Kidney (tissue), 14 donors: ENCODE data around the gene SERINC5. TPM values are rescaled to one million over a fixed set of nuclear protein-coding genes. Genes with fewer than 3 reads are reported as not detected.

Experiments used
- DNase-seq, 5 donors: peaks; one replicate each; pipeline ENCODE4 v3.0.0-alpha.2; 2013 to 2020
- FAIRE-seq: peaks from 2 replicates; lab custom pipeline; 2012; peaks lifted over from hg19 to GRCh38; lab: Jason Lieb, UNC
- H3K27ac ChIP-seq, 2 donors: one replicate each; pipeline ENCODE4 v1.7.0; 2013; ENCODE audit warnings: low read depth in 2 of 2, low read length in 2 of 2, inconsistent platforms in 1 of 2
- H3K27me3 ChIP-seq: one replicate; pipeline ENCODE4 v1.7.1; 2013; ENCODE audit warnings: low read length, inconsistent platforms; ENCODE audit not compliant: control insufficient read depth, insufficient read depth
- H3K36me3 ChIP-seq, 3 donors: one replicate each; pipeline versions ENCODE4 v1.7.0 to v1.7.1; 2013; ENCODE audit warnings: low read length in 3 of 3, control low read depth in 1 of 3, inconsistent platforms in 1 of 3; ENCODE audit not compliant: insufficient read depth in 3 of 3, control insufficient read depth in 2 of 3
- H3K4me1 ChIP-seq, 3 donors: one replicate each; pipeline versions ENCODE4 v1.7.0 to v1.7.1; 2013; ENCODE audit warnings: low read length in 3 of 3, inconsistent platforms in 1 of 3, low read depth in 1 of 3; ENCODE audit not compliant: control insufficient read depth in 2 of 3, insufficient read depth in 2 of 3
- H3K4me3 ChIP-seq, 3 donors: one replicate each; pipeline versions ENCODE4 v1.7.0 to v1.8.1; 2013; ENCODE audit warnings: low read length in 3 of 3, control low read depth in 1 of 3, inconsistent platforms in 1 of 3
- H3K9ac ChIP-seq, 3 donors: one replicate each; pipeline versions ENCODE4 v1.7.0 to v1.7.1; 2013; ENCODE audit warnings: low read length in 3 of 3, control low read depth in 1 of 3, inconsistent platforms in 1 of 3
- H3K9me3 ChIP-seq, 3 donors: one replicate each; pipeline versions ENCODE4 v1.7.0 to v1.7.1; 2013; ENCODE audit warnings: low read length in 3 of 3, control low read depth in 1 of 3, inconsistent platforms in 1 of 3; ENCODE audit not compliant: control insufficient read depth in 2 of 3, insufficient read depth in 1 of 3
- intact Hi-C: fragments of 100-400 bp; cut with DNase I; formaldehyde crosslinking; loops from one replicate; pipeline ENCODE4 v1.11.1; 2022
- polyA plus RNA-seq: library from polyadenylated mRNA; stranded (reverse); fragments of 350-450 nt; fragmentation: Illumina TruSeq; extraction: RNeasy Lipid Tissue Mini Kit (QIAGEN cat#74804); gene quantifications from one replicate; pipeline ENCODE4 v1.2.3, GENCODE V29; 2014; ENCODE audit warnings: low read depth, low replicate concordance; ENCODE audit not compliant: insufficient read depth
- total RNA-seq: library from RNA; stranded (reverse); fragmentation: NEBNext Ultra II Directional; extraction: Animal tissue kit (Norgen Biotek cat#: 25700); gene quantifications from one replicate; pipeline ENCODE4 v1.2.1, GENCODE V29; 2021
- TF ChIP-seq, protein P1 (sequence below): IDR thresholded peaks from 3 replicates; pipeline ENCODE4 v1.5.1; 2012; ENCODE audit warnings: mild to moderate bottlenecking, moderate library complexity, borderline replicate concordance; ENCODE audit not compliant: insufficient read depth; ENCODE audit errors: extremely low read depth
- donor health status: control.
- donor health status: control.
- donor health status: control.
- donor health status: control.
- donor health status: control.
- donor health status: DM: yes; HTN: yes; CAD: no.
- donor health status: Normal renal cell carcinoma (clear cell type).

SERINC5 gene
- total and polyA plus RNA-seq, 2 donors from 2014 or later, result 3.9 to 23.8 TPM

DNA sequence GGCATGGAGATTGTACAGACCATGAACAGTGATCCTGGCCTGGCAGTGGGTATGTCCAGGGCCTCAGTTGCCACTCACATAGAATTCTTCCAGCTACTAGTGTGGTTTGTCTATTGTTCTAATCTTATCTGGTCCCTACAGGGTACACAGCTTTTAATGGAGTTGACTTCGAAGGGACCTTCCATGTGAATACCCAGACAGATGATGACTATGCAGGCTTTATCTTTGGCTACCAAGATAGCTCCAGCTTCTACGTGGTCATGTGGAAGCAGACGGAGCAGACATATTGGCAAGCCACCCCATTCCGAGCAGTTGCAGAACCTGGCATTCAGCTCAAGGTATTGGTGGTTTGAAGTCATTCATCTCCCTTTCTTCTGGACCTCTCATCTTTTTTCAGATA is 176.9 kb downstream of the SERINC5 start:
- DNase-seq, result no peak
- H3K9ac ChIP-seq, result no peak overlapping the region

DNA sequence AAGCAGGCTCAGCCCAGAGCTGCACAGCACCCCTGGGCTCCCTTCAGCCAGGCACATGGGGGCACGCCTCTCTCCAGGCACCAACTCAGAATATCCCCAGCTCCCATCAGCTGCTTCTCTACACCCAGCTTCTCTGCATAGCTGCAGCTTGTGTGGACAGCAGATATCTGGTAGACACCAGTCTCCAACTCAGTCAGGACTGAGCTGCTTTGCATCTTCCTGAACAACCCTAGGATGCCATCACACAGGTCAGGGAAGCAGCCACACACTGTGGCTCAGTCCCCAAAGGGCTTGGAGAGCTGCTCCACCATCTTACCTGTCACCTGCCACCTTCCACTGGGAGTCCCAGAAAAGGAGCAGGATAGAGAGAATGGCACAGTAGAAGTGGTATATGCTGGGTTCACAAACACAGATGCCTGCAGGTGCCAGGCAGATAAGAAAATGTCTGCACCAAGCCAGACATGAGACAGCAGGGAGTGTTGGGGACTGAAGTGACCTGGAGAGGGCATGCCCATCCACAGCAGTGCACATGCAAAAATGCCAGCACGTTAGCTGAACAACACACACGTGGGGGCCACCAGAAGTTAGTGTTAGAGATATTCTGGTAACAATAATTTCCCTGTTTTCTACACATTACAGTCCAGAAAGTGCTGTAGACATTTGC is 178.7 kb downstream of the SERINC5 start:
- FAIRE-seq (no peak), DNase-seq (no peak)
- no peak overlapping the region for H3K4me3 ChIP-seq
- intact Hi-C loops, result no loop called here
- no peaks in the 10 kb centered on the region for H3K4me1 ChIP-seq
- H3K27me3 ChIP-seq, result no peaks in the 10 kb centered on the region
- H3K9ac ChIP-seq, result no peak overlapping the region
- TF ChIP-seq, protein P1, sequence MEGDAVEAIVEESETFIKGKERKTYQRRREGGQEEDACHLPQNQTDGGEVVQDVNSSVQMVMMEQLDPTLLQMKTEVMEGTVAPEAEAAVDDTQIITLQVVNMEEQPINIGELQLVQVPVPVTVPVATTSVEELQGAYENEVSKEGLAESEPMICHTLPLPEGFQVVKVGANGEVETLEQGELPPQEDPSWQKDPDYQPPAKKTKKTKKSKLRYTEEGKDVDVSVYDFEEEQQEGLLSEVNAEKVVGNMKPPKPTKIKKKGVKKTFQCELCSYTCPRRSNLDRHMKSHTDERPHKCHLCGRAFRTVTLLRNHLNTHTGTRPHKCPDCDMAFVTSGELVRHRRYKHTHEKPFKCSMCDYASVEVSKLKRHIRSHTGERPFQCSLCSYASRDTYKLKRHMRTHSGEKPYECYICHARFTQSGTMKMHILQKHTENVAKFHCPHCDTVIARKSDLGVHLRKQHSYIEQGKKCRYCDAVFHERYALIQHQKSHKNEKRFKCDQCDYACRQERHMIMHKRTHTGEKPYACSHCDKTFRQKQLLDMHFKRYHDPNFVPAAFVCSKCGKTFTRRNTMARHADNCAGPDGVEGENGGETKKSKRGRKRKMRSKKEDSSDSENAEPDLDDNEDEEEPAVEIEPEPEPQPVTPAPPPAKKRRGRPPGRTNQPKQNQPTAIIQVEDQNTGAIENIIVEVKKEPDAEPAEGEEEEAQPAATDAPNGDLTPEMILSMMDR, result no peak
- no peak overlapping the region for H3K27ac ChIP-seq
- H3K36me3 ChIP-seq, result no peaks in the 10 kb centered on the region
- no peaks in the 10 kb centered on the region for H3K9me3 ChIP-seq

More for the DNA sequence above, 176.9 kb downstream of the SERINC5 start:
- intact Hi-C loops, result no loop called here
- Histone ChIP-seq H3K4me1 (peaks cover 0 to 3% (median 0%) of the 10 kb centered on the region in 3 donors), H3K27ac (no peak overlapping the region), H3K4me3 (no peak overlapping the region), H3K36me3 (no peaks in the 10 kb centered on the region), H3K9me3 (no peaks in the 10 kb centered on the region), H3K27me3 (no peaks in the 10 kb centered on the region)
- no peak for FAIRE-seq
- TF ChIP-seq, protein P1, result no peak

DNA sequence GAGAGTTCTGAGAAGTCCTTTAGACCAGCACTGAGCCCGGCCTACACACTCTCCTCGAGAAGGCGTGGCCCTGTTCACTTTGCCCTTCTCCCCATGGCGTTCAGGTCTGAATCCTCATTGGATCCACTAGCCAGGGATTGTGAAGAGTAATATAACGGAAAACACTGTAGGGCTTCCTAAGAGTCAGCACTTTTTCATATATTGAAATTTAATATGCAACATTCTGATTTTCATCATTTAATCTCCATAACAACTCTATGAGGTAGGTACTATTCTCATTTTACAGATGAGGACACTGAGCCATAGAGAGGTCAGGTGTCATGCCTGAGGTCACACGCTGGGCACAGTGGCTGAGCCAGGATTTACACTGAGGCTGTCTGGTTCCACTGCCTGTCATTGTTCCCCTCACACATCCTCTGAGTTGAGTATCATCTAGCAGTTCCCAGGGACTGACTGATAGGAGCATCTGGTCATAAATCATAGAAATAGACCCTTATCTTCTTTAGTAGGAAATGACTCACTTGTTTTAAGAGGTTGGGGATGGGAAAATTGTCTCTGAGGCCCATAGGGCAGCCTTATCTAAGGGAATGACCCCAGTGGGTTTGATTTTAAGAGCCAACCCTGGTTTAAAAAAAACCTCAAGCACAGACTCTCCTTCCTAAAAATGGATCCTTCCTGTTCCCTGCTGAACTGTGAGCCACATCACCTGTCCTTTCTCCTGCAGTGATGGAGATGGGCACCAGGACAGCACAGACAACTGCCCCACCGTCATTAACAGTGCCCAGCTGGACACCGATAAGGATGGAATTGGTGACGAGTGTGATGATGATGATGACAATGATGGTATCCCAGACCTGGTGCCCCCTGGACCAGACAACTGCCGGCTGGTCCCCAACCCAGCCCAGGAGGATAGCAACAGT is 179.5 kb downstream of the SERINC5 start:
- no peak for FAIRE-seq
- intact Hi-C loops, result no loop called here
- peaks cover 0 to 3% (median 0%) of the 10 kb centered on the region in 3 donors for H3K36me3 ChIP-seq

More for the DNA sequence above, 179.5 kb downstream of the SERINC5 start:
- H3K4me1 ChIP-seq, result no peaks in the 10 kb centered on the region
- no peaks in the 10 kb centered on the region for H3K9me3 ChIP-seq
- H3K27ac ChIP-seq, result no peak overlapping the region
- H3K27me3 ChIP-seq, result no peaks in the 10 kb centered on the region
- H3K9ac ChIP-seq, result no peak overlapping the region
- H3K4me3 ChIP-seq, result no peak overlapping the region
- DNase-seq, result no peak
- TF ChIP-seq, protein P1, result no peak
